HL-60 (cell line): ENCODE measurements around the gene OR2J1.

Experiments used
- CTCF ChIP-seq: IDR thresholded peaks from one replicate; pipeline ENCODE4 v1.5.1; 2011; ENCODE audit warnings: low read length, control low read depth, inconsistent platforms; ENCODE audit not compliant: insufficient read depth
- POLR2AphosphoS5 ChIP-seq: IDR thresholded peaks from 2 replicates; pipeline ENCODE4 v1.6.1; 2012; ENCODE audit warnings: low read depth
- TF ChIP-seq, protein P1 (sequence below): IDR thresholded peaks from 2 replicates; pipeline ENCODE4 v1.6.1; 2012; ENCODE audit warnings: low read depth; ENCODE audit not compliant: insufficient replicate concordance

- TF ChIP-seq CTCF = no peak
- TF ChIP-seq, protein P1, sequence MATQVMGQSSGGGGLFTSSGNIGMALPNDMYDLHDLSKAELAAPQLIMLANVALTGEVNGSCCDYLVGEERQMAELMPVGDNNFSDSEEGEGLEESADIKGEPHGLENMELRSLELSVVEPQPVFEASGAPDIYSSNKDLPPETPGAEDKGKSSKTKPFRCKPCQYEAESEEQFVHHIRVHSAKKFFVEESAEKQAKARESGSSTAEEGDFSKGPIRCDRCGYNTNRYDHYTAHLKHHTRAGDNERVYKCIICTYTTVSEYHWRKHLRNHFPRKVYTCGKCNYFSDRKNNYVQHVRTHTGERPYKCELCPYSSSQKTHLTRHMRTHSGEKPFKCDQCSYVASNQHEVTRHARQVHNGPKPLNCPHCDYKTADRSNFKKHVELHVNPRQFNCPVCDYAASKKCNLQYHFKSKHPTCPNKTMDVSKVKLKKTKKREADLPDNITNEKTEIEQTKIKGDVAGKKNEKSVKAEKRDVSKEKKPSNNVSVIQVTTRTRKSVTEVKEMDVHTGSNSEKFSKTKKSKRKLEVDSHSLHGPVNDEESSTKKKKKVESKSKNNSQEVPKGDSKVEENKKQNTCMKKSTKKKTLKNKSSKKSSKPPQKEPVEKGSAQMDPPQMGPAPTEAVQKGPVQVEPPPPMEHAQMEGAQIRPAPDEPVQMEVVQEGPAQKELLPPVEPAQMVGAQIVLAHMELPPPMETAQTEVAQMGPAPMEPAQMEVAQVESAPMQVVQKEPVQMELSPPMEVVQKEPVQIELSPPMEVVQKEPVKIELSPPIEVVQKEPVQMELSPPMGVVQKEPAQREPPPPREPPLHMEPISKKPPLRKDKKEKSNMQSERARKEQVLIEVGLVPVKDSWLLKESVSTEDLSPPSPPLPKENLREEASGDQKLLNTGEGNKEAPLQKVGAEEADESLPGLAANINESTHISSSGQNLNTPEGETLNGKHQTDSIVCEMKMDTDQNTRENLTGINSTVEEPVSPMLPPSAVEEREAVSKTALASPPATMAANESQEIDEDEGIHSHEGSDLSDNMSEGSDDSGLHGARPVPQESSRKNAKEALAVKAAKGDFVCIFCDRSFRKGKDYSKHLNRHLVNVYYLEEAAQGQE = no peak
- TF ChIP-seq POLR2AphosphoS5 = no peak
Observed at GRCh38 chr6:29051680-29052079, 47.6 kb upstream of the OR2J1 start.
